Measurements from ENCODE around the gene IMMP2L.

Gene IMMP2L

GRCh38 chr7:111140091-111140865 lies 422.0 kb downstream of the IMMP2L start:
- FAIRE-seq = no peak

GRCh38 chr7:111138586-111138985 lies 423.7 kb downstream of the IMMP2L start:
- no peak for FAIRE-seq

GRCh38 chr7:111138193-111138569 lies 424.1 kb downstream of the IMMP2L start:
- no peak for FAIRE-seq

GRCh38 chr7:111137296-111138192 lies 424.7 kb downstream of the IMMP2L start:
- no peak for FAIRE-seq

- FAIRE-seq = no peak
These were observed 429.5 kb downstream of the IMMP2L start for GRCh38 chr7:111132833-111133232.

- FAIRE-seq = no peak
These were observed 432.9 kb downstream of the IMMP2L start for GRCh38 chr7:111129435-111129834.

- no peak for FAIRE-seq
These were observed 435.3 kb downstream of the IMMP2L start for GRCh38 chr7:111126987-111127386.

- FAIRE-seq = no peak
These were observed 446.3 kb downstream of the IMMP2L start for GRCh38 chr7:111115966-111116365.

- FAIRE-seq = no peak
These were observed 448.9 kb downstream of the IMMP2L start for GRCh38 chr7:111113263-111114017.

- no peak for FAIRE-seq
These were observed 449.9 kb downstream of the IMMP2L start for GRCh38 chr7:111112439-111112838.

- FAIRE-seq = no peak
These were observed 453.8 kb downstream of the IMMP2L start for GRCh38 chr7:111108496-111108895.

- no peak for FAIRE-seq
These were observed 454.3 kb downstream of the IMMP2L start for GRCh38 chr7:111108000-111108399.

GRCh38 chr7:111107579-111107978 lies 454.7 kb downstream of the IMMP2L start:
- FAIRE-seq = no peak

- no peak for FAIRE-seq
These were observed 457.0 kb downstream of the IMMP2L start for GRCh38 chr7:111105269-111105668.

- FAIRE-seq = no peak
These were observed 457.6 kb downstream of the IMMP2L start for GRCh38 chr7:111104710-111105109.

GRCh38 chr7:111103678-111104274 lies 458.5 kb downstream of the IMMP2L start:
- no peak for FAIRE-seq

GRCh38 chr7:111103136-111103535 lies 459.2 kb downstream of the IMMP2L start:
- FAIRE-seq = no peak

- no peak for FAIRE-seq
These were observed 460.2 kb downstream of the IMMP2L start for GRCh38 chr7:111101856-111102646.

GRCh38 chr7:111098926-111099250 lies 463.4 kb downstream of the IMMP2L start:
- no peak for FAIRE-seq

GRCh38 chr7:111098011-111098925 lies 464.0 kb downstream of the IMMP2L start:
- FAIRE-seq = no peak

- no peak for FAIRE-seq
These were observed 465.3 kb downstream of the IMMP2L start for GRCh38 chr7:111096997-111097396.
